ENCODE data around the gene DERA. TPM values are rescaled to one million over a fixed set of nuclear protein-coding genes. Genes with fewer than 3 reads are reported as not detected.

Gene DERA
- total and polyA plus RNA-seq, 2 of the 8 experiments (the other 6 are each of a cell fraction or from before 2014, with no cell fraction given) = 13.1 to 17.1 TPM

- no peak overlapping the region; the same call in 1 of the 2 replicates for H2AK5ac ChIP-seq (ENCODE audit: low read depth, low read length)
- ChIA-PET POLR2A (ENCODE audit: partially characterized antibody) (no interaction called here), CTCF (ENCODE audit: partially characterized antibody) (interaction anchor here (0.5 to 1.4 kb wide), 4 partner anchors 11 to 44 kb away, joined by 3 to 5 read pairs (median 4); no protein-coding TSS in a partner anchor)
- no peaks in the 10 kb centered on the region for H3K36me3 ChIP-seq (ENCODE audit: control insufficient read depth in 2 of 4, insufficient read depth in 4 of 4, low read length in 3 of 4)
- H3K4me3 ChIP-seq (ENCODE audit: extremely low read depth in 1 of 4, insufficient read depth in 2 of 4, low read depth in 3 of 4, low read length in 4 of 4) = no peak overlapping the region
- no peak overlapping the region for H3K18ac ChIP-seq (ENCODE audit: extremely low read depth, low read length)
- H3K23ac ChIP-seq (ENCODE audit: insufficient read length) = no peak overlapping the region
- H2BK120ac ChIP-seq (replicated peaks; ENCODE audit: low read depth, low read length) = no peak overlapping the region
- H4K20me1 ChIP-seq (replicated peaks in 1 of 2; ENCODE audit: control insufficient read depth in 1 of 2, insufficient read depth in 2 of 2, low read length in 2 of 2) = no peaks in the 10 kb centered on the region
- no peak overlapping the region; the same call in 1 of the 2 replicates for H4K8ac ChIP-seq (ENCODE audit: extremely low read depth, insufficient read depth, low read length)
- no peak overlapping the region for H3K9ac ChIP-seq (replicated peaks in 1 of 4; ENCODE audit: extremely low read depth in 1 of 4, low read depth in 3 of 4, low read length in 3 of 4)
- H2AFZ ChIP-seq (ENCODE audit: low read length) = no peak overlapping the region
- H3K4me2 ChIP-seq (ENCODE audit: insufficient read depth in 1 of 2, low read depth in 2 of 2, low read length in 2 of 2) = no peak overlapping the region
- no peaks in the 10 kb centered on the region for H3K79me2 ChIP-seq (ENCODE audit: control insufficient read depth in 1 of 2, insufficient read depth in 2 of 2, low read length in 2 of 2)
- DNase-seq (ENCODE audit: low read depth in 1 of 2, low spot score in 2 of 2) = no peak
- no peaks in the 10 kb centered on the region for H3K23me2 ChIP-seq (ENCODE audit: low read depth, low read length)
- H4K91ac ChIP-seq (replicated peaks; ENCODE audit: insufficient read length, low read length) = no peak overlapping the region
- no peak overlapping the region for H2BK5ac ChIP-seq (ENCODE audit: low read depth, low read length)
- no peak overlapping the region for H3K14ac ChIP-seq (ENCODE audit: insufficient read length)
- no peak overlapping the region for H2BK15ac ChIP-seq (ENCODE audit: low read length)
- no peak overlapping the region for H4K5ac ChIP-seq (ENCODE audit: insufficient read length, low read depth, low read length)
- no peaks in the 10 kb centered on the region for H3K4me1 ChIP-seq (replicated peaks in 1 of 4; ENCODE audit: control insufficient read depth in 3 of 4, insufficient read depth in 4 of 4, low read length in 3 of 4)
- H3K27ac ChIP-seq (ENCODE audit: low read depth, low read length) = no peak overlapping the region
- H3K9me3 ChIP-seq (ENCODE audit: insufficient read depth in 2 of 2, low read depth in 1 of 2, low read length in 1 of 2) = peaks cover 0 to 4% of the 10 kb centered on the region in 2 experiments; a peak in 1 of 4 replicates
- no peaks in the 10 kb centered on the region for H3K79me1 ChIP-seq (ENCODE audit: low read depth, low read length)
- peaks cover 0 to 2% (median 0%) of the 10 kb centered on the region in 4 experiments; a peak in 1 of 7 replicates for H3K27me3 ChIP-seq (replicated peaks in 1 of 4; ENCODE audit: control insufficient read depth in 3 of 4, extremely low read depth in 1 of 4, insufficient read depth in 3 of 4, low read length in 3 of 4)
- no peak overlapping the region for H3K4ac ChIP-seq (replicated peaks; ENCODE audit: insufficient read length, low read depth, low read length)
- FAIRE-seq = no peak
- no peak overlapping the region for H3K56ac ChIP-seq (replicated peaks; ENCODE audit: insufficient read length, low read depth, low read length)
- no peak overlapping the region for H2BK12ac ChIP-seq (ENCODE audit: low read depth, low read length)
- H2BK20ac ChIP-seq (ENCODE audit: low read length) = no peak overlapping the region
- WGBS, 2 experiments (ENCODE audit: extremely low coverage in 1 of 2, insufficient coverage in 1 of 2, insufficient read length in 1 of 2, insufficient replicate concordance in 2 of 2, low coverage in 1 of 2, low lambda C conversion rate in 2 of 2, missing lambda C conversion rate in 1 of 2) = 90% methylated on average over 7 of the region's 7 CpGs; no CpG with 5 or more reads in 1 of the 2 experiments
- TF ChIP-seq NANOG (IDR thresholded peaks at IDR 0.05; ENCODE audit: insufficient read depth, low read depth, low read length, poor library complexity, severe bottlenecking) (no peak), CTBP2 (IDR thresholded peaks at IDR 0.05; ENCODE audit: borderline replicate concordance, insufficient read depth, insufficient read length, low read length) (no peak), RBBP5 (IDR thresholded peaks at IDR 0.05; ENCODE audit: borderline replicate concordance, low read depth, low read length) (no peak), TCF12 (IDR thresholded peaks at IDR 0.05; ENCODE audit: low read depth, low read length) (no peak), CBX5 (IDR thresholded peaks at IDR 0.05; ENCODE audit: low read depth, low read length) (no peak), SUZ12 (IDR thresholded peaks at IDR 0.05; ENCODE audit: low read length) (no peak), ATF3 (IDR thresholded peaks at IDR 0.05; ENCODE audit: insufficient read depth, low read depth, low read length) (no peak)
These were observed 97.3 kb downstream of the DERA start for GRCh38 chr12:16008421-16008824.
